GM21367 (cell line): ENCODE measurements around the gene FAM219A.
"Not testable (repeated sequence)": the region's sequence is repeated elsewhere in the genome, so short reads cannot be mapped to it uniquely, and the experiment has no call there.

Experiments
- ATAC-seq: cut with Tn5 transposase; IDR thresholded peaks from one replicate; pipeline ENCODE4 v1.9.1; 2021; ENCODE audit not compliant: unreplicated experiment

The FAM219A gene

GRCh38 chr9:34485822-34486221 is 27.5 kb upstream of the FAM219A start:
- ATAC-seq, result no peak

- ATAC-seq, result no peak
These were observed 26.3 kb upstream of the FAM219A start for GRCh38 chr9:34484678-34485077.

GRCh38 chr9:34482746-34483145 is 24.4 kb upstream of the FAM219A start:
- not testable (repeated sequence) for ATAC-seq

- not testable (repeated sequence) for ATAC-seq
These were observed 23.2 kb upstream of the FAM219A start for GRCh38 chr9:34481620-34482019.

GRCh38 chr9:34479431-34479866 is 21.1 kb upstream of the FAM219A start:
- no peak for ATAC-seq

GRCh38 chr9:34477541-34477940 is 19.2 kb upstream of the FAM219A start:
- no peak for ATAC-seq

GRCh38 chr9:34475097-34475496 is 16.7 kb upstream of the FAM219A start:
- no peak for ATAC-seq

- no peak for ATAC-seq
These were observed 7.1 kb upstream of the FAM219A start for GRCh38 chr9:34465468-34465867.

GRCh38 chr9:34464571-34464970 is 6.2 kb upstream of the FAM219A start:
- ATAC-seq, result no peak

- no peak for ATAC-seq
These were observed 5.5 kb upstream of the FAM219A start for GRCh38 chr9:34463901-34464232.

GRCh38 chr9:34463098-34463900 is 4.9 kb upstream of the FAM219A start:
- no peak for ATAC-seq

- ATAC-seq, result no peak
These were observed 1.6 kb upstream of the FAM219A start for GRCh38 chr9:34459941-34460340.

- no peak for ATAC-seq
These were observed 986 bp upstream of the FAM219A start for GRCh38 chr9:34459356-34459755.

- ATAC-seq, result no peak
These were observed 580 bp upstream of the FAM219A start for GRCh38 chr9:34458959-34459340.

GRCh38 chr9:34457266-34458012 is 931 bp downstream of the FAM219A start:
- ATAC-seq, result no peak

- no peak for ATAC-seq
These were observed 1.6 kb downstream of the FAM219A start for GRCh38 chr9:34456746-34457145.

- ATAC-seq, result no peak
These were observed 2.2 kb downstream of the FAM219A start for GRCh38 chr9:34456151-34456550.

- no peak for ATAC-seq
These were observed 3.8 kb downstream of the FAM219A start for GRCh38 chr9:34454571-34455065.

- ATAC-seq, result no peak
These were observed 5.8 kb downstream of the FAM219A start for GRCh38 chr9:34452568-34452967.

- no peak for ATAC-seq
These were observed 6.8 kb downstream of the FAM219A start for GRCh38 chr9:34451545-34451944.

- no peak for ATAC-seq
These were observed 7.2 kb downstream of the FAM219A start for GRCh38 chr9:34451135-34451534.

- no peak for ATAC-seq
These were observed 7.7 kb downstream of the FAM219A start for GRCh38 chr9:34450644-34451043.
